ENCODE data around the gene ADAMTS13. TPM values are rescaled to one million over a fixed set of nuclear protein-coding genes. Genes with fewer than 3 reads are reported as not detected.

ADAMTS13 gene
- total and polyA plus RNA-seq, 11 donors = 0.64 to 5.8 (median 2.7) TPM

DNA sequence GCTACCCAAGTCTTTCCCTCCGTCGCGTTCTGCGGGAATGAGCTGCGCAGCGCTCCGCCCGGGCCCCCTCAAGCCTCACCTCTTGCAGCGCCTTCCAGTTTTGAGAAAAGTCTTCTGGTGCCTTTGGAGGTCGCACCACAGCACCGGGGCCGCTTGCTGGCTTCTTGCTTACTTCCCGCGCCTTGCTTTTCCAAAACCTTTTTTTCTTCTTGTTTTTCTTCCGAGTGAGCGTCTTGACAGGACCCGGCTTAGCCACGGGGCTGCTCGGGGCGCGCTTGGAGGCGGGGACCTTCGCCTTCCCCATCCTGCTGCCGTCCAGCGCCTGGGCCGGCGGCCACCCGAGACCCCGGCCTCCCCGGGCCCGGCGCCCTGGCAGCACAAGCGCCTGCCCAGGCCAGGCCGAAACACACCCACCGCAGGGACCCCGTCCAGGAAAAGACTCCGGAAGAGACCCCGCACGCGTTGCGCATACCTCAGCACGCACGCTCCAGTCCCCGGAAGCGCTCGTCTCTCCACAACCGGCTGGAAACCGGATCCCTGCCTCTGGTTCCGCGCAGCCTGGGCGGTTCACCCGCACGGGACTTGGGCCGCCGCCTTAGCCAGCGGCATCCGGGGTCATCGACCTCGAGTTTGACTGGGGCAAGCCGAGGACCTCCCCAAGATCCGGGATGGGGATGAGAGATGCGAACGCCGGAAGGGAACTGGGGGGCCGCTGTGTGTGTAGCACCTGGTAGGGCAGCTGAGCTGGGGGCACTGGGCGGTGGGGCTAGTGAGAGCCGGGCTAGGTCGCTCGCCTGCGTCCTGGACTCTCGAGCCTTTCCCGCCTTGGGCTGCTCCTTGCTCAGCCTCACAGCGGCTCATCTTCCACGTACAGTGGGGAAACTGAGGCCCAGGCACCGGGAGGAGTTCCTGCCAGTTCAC is 4.4 kb upstream of the ADAMTS13 start, which contains the start of gene REXO4:
Gene REXO4, minus strand, starts transcription at position 470 of the 921 bp plus-strand sequence. Its CDS starts 166 bp downstream, at position 304.
- Histone ChIP-seq H3K9me3 (no peaks in the 10 kb centered on the region), H3K27me3 (no peaks in the 10 kb centered on the region), H3K4me3 (peak within 1 kb of the TSS; percentile 68 to 97 (median 84)), H3K4me1 (peaks cover 6 to 31% (median 19%) of the 10 kb centered on the region in 12 donors), H3K27ac (peak within 1 kb of the TSS; percentile 29 to 92 (median 84)), H3K36me3 (peaks cover 0 to 34% (median 26%) of the 10 kb centered on the region in 9 donors)
- 0 to 1% (median 1%) methylated on average over 69 to 75 of the region's 75 CpGs for WGBS, 4 donors
- peak; percentile 88 to 98 (median 96) for ATAC-seq
- intact Hi-C loops (cut with DNase I) = loop anchor here in 3 of 10 donors (2.0 to 10.0 kb wide), 3 partner anchors 40 to 47 kb away; partner anchors contain the start of genes STKLD1 (in 1 of the 3) and SURF4 (in 1 of the 3)
- peak in 1 of 2 donors; percentile 52 for TF ChIP-seq POLR2A (IDR thresholded peaks at IDR 0.05)
- TF ChIP-seq CTCF (IDR thresholded peaks at IDR 0.05) = peak in 1 of 12 donors; percentile 10
- peak; percentile 83 to 90 (median 86) for DNase-seq

GRCh38 chr9:133419005-133419404 is 3.2 kb upstream of the ADAMTS13 start:
- DNase-seq (no peak), ATAC-seq (no peak)
- TF ChIP-seq CTCF (IDR thresholded peaks at IDR 0.05) (no peak), POLR2A (IDR thresholded peaks at IDR 0.05) (no peak)
- intact Hi-C loops (cut with DNase I) = loop anchor here in 3 of 10 donors (2.0 to 10.0 kb wide), 3 partner anchors 42 to 46 kb away; partner anchors contain the start of genes STKLD1 (in 1 of the 3) and SURF4 (in 1 of the 3)
- H3K27me3 ChIP-seq = no peaks in the 10 kb centered on the region
- H3K9me3 ChIP-seq = no peaks in the 10 kb centered on the region
- H3K27ac ChIP-seq = no peak overlapping the region
- peaks cover 0 to 22% (median 16%) of the 10 kb centered on the region in 9 donors for H3K36me3 ChIP-seq
- H3K4me1 ChIP-seq = peaks cover 6 to 31% (median 19%) of the 10 kb centered on the region in 12 donors
- WGBS, 4 donors = 64 to 75% (median 72%) methylated on average over 13 of the region's 13 CpGs
- H3K4me3 ChIP-seq = peak overlapping the region in 3 of 12 donors; percentile 73 to 85 (median 74)

- no peak for ATAC-seq
- Histone ChIP-seq H3K4me1 (peaks cover 6 to 27% (median 18%) of the 10 kb centered on the region in 12 donors), H3K27ac (no peak overlapping the region), H3K4me3 (no peak overlapping the region), H3K27me3 (peaks cover 0 to 6% (median 0%) of the 10 kb centered on the region in 9 donors), H3K36me3 (peaks cover 0 to 8% (median 3%) of the 10 kb centered on the region in 9 donors), H3K9me3 (no peaks in the 10 kb centered on the region)
- no peak for TF ChIP-seq POLR2A (IDR thresholded peaks at IDR 0.05)
- 63 to 80% (median 68%) methylated on average over 5 of the region's 5 CpGs for WGBS, 4 donors
- no peak for DNase-seq
- intact Hi-C loops (cut with DNase I) = loop anchor here in 1 of 10 donors (5.0 kb wide), 1 partner anchor 67 kb away; no protein-coding TSS in a partner anchor
Measured at GRCh38 chr9:133420392-133420827, 1.8 kb upstream of the ADAMTS13 start.

- DNase-seq (no peak), ATAC-seq (no peak)
- Histone ChIP-seq H3K36me3 (no peaks in the 10 kb centered on the region), H3K4me3 (no peak overlapping the region), H3K9me3 (no peaks in the 10 kb centered on the region), H3K4me1 (peaks cover 0 to 8% (median 1%) of the 10 kb centered on the region in 12 donors), H3K27me3 (peaks cover 0 to 31% (median 18%) of the 10 kb centered on the region in 9 donors), H3K27ac (no peak overlapping the region)
- 41 to 69% (median 50%) methylated on average over 3 of the region's 3 CpGs for WGBS, 4 donors
- no peak for TF ChIP-seq CTCF (IDR thresholded peaks at IDR 0.05)
- intact Hi-C loops (cut with DNase I) = loop anchor here in 1 of 10 donors (5.0 kb wide), 1 partner anchor 64 kb away; no protein-coding TSS in a partner anchor
Measured at GRCh38 chr9:133423216-133423615, 1.0 kb downstream of the ADAMTS13 start.

All from heart left ventricle (tissue), 16 donors.